Breast epithelium (tissue), 3 donors: ENCODE results near the gene CPEB2.

Experiments
- CTCF ChIP-seq, 3 donors: fragments of 450-650 bp; IDR thresholded peaks; one replicate each; pipeline ENCODE4 v1.5.1; 2016 to 2017; ENCODE audit warnings: antibody characterized with exemption in 3 of 3, mild to moderate bottlenecking in 3 of 3, moderate library complexity in 3 of 3
- POLR2AphosphoS5 ChIP-seq, 3 donors: sonication (generic); formaldehyde crosslinking; IDR thresholded peaks; one replicate each; pipeline ENCODE4 v1.6.1; 2017; ENCODE audit warnings: antibody characterized with exemption in 3 of 3

DNA sequence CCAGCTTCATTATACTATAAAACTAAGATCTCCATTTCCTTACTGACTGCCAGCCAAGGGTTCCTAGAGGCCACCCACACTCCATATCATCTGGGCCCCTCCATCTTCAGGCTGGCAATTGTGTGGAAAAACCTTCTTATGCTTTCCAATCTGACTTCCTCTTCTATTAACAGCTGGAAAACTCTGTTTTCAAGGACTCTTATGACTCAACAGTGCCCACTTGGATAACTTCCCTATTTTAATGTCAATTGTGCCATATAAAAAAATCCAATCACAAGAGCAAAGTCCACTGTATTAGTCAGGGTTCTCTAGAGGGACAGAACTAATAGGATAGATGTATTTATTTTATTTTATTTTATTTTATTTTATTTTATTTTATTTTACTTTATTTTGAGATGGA is 41.0 kb upstream of the CPEB2 start:
- TF ChIP-seq CTCF (IDR thresholded peaks at IDR 0.05) (no peak), POLR2AphosphoS5 (IDR thresholded peaks at IDR 0.05) (no peak)
